ES-I3 (cell line): Measurements from ENCODE around the gene TMEM145.

Experiments
- H3K36me3 ChIP-seq: 2 replicates; pipeline ENCODE4 v1.6.1; 2013; ENCODE audit warnings: mild to moderate bottlenecking, low read length, control low read depth, moderate library complexity; ENCODE audit not compliant: insufficient read depth
- H3K4me1 ChIP-seq: 2 replicates; pipeline ENCODE4 v1.6.1; 2013; ENCODE audit warnings: mild to moderate bottlenecking, control low read depth, low read length; ENCODE audit not compliant: insufficient read depth
- H3K9ac ChIP-seq: 2 replicates; pipeline ENCODE4 v1.6.1; 2013; ENCODE audit warnings: low read depth, mild to moderate bottlenecking, low read length, moderate library complexity
- H3K9me3 ChIP-seq: 2 replicates; pipeline ENCODE4 v1.6.1; 2013; ENCODE audit warnings: mild to moderate bottlenecking, low read length, moderate library complexity; ENCODE audit not compliant: control insufficient read depth, insufficient read depth

The TMEM145 gene

DNA sequence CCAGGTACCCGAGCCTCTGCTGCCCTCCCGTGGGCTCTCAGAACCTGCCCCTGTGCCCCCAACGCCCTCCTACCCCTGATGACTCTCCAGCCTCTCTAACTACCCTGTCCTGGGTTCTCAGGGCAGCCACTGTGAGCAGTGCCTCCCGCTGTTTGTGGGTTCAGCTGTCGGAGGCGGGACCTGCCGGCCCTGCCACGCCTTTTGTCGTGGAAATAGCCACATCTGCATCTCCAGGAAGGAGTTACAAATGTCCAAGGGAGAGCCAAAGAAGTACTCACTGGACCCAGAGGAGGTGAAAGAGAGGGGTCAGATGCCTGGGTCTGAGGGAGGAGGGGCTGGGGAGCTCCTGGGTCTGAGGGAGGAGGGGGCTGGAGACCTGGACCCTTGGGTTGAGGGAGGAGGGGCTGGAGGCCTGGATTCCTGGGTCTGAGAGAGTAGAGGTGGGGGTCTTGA lies 57.0 kb downstream of the TMEM145 start:
- Histone ChIP-seq H3K36me3 (peaks cover 8% of the 10 kb centered on the region), H3K9ac (no peak overlapping the region), H3K9me3 (no peaks in the 10 kb centered on the region), H3K4me1 (peaks cover 19% of the 10 kb centered on the region; the same call in 1 of the 2 replicates)

DNA sequence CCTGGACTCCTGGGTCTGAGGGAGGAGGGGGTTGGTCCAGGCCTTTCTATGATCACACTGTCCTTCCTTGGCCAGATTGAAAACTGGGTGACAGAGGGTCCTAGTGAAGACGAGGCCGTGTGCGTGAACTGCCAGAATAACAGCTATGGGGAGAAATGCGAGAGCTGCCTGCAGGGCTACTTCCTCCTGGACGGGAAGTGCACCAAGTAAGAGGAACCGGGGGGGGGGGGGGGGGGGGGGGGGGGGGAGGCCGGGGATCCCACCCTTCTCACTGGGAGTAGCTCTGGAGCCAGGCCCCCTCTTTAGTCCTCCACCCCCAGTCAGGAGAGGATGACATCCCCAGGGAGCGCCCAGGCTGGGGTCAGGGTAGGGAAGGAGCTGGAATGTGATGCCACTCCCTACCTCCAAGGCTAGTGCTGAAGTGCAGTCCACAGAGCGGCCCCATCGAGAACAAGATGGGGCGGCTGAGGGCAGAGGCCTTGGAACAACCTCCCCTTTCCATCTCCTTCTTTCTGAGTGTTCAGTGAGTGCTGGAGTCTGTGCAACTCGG lies 57.6 kb downstream of the TMEM145 start:
- H3K36me3 ChIP-seq = peaks cover 8% of the 10 kb centered on the region
- H3K9ac ChIP-seq = no peak overlapping the region
- H3K4me1 ChIP-seq = peaks cover 19% of the 10 kb centered on the region; the same call in 1 of the 2 replicates
- H3K9me3 ChIP-seq = no peaks in the 10 kb centered on the region
